ENCODE results near the gene BTBD10. TPM values are rescaled to one million over a fixed set of nuclear protein-coding genes. Genes with fewer than 3 reads are reported as not detected.

The BTBD10 gene
- total and polyA plus RNA-seq, 2 of the 13 experiments (the other 11 are each of a cell fraction or from before 2014, with no cell fraction given), result 9.8 to 26.6 TPM

- TF ChIP-seq PAXIP1 (CRISPR knock-in tag; conservative IDR thresholded peaks at IDR 0.05) (peak; percentile 47; the same call in 1 of the 2 replicates), MXD1 (CRISPR knock-in tag; IDR thresholded peaks at IDR 0.05) (peak; percentile 48; the same call in 1 of the 2 replicates), ISX (CRISPR knock-in tag; conservative IDR thresholded peaks at IDR 0.05) (no peak), JDP2 (CRISPR knock-in tag; IDR thresholded peaks at IDR 0.05; ENCODE audit: borderline replicate concordance) (no peak), ZNF34 (CRISPR knock-in tag; IDR thresholded peaks at IDR 0.05; ENCODE audit: borderline replicate concordance) (peak; percentile 79; the same call in 1 of the 2 replicates), ZNF614 (CRISPR knock-in tag; IDR thresholded peaks at IDR 0.05; ENCODE audit: borderline replicate concordance) (peak; percentile 84; the same call in 1 of the 2 replicates), NFYB (CRISPR knock-in tag; IDR thresholded peaks at IDR 0.05) (peak; percentile 35; the same call in 1 of the 2 replicates), POLR2AphosphoS5 (IDR thresholded peaks at IDR 0.05; ENCODE audit: low read depth, low read length) (peak; percentile 98), TRIM24 (CRISPR knock-in tag; IDR thresholded peaks at IDR 0.05) (no peak), IKZF1 (IDR thresholded peaks at IDR 0.05) (no peak), GLI4 (CRISPR knock-in tag; IDR thresholded peaks at IDR 0.05; ENCODE audit: borderline replicate concordance) (0 out of 2 replicates have a peak, but pooled peaks have one; percentile 56), KDM5A (IDR thresholded peaks at IDR 0.05; ENCODE audit: borderline replicate concordance, low read length) (peak; percentile 79; the same call in 1 of the 2 replicates), RNF2 (conservative IDR thresholded peaks at IDR 0.05; ENCODE audit: low read depth) (no peak), ZSCAN22 (CRISPR knock-in tag; IDR thresholded peaks at IDR 0.05) (no peak), PLRG1 (conservative IDR thresholded peaks at IDR 0.05) (no peak), HDAC2 (CRISPR knock-in tag; IDR thresholded peaks at IDR 0.05) (peak; percentile 63; the same call in 1 of the 2 replicates)
- TF ChIP-seq, protein P1, sequence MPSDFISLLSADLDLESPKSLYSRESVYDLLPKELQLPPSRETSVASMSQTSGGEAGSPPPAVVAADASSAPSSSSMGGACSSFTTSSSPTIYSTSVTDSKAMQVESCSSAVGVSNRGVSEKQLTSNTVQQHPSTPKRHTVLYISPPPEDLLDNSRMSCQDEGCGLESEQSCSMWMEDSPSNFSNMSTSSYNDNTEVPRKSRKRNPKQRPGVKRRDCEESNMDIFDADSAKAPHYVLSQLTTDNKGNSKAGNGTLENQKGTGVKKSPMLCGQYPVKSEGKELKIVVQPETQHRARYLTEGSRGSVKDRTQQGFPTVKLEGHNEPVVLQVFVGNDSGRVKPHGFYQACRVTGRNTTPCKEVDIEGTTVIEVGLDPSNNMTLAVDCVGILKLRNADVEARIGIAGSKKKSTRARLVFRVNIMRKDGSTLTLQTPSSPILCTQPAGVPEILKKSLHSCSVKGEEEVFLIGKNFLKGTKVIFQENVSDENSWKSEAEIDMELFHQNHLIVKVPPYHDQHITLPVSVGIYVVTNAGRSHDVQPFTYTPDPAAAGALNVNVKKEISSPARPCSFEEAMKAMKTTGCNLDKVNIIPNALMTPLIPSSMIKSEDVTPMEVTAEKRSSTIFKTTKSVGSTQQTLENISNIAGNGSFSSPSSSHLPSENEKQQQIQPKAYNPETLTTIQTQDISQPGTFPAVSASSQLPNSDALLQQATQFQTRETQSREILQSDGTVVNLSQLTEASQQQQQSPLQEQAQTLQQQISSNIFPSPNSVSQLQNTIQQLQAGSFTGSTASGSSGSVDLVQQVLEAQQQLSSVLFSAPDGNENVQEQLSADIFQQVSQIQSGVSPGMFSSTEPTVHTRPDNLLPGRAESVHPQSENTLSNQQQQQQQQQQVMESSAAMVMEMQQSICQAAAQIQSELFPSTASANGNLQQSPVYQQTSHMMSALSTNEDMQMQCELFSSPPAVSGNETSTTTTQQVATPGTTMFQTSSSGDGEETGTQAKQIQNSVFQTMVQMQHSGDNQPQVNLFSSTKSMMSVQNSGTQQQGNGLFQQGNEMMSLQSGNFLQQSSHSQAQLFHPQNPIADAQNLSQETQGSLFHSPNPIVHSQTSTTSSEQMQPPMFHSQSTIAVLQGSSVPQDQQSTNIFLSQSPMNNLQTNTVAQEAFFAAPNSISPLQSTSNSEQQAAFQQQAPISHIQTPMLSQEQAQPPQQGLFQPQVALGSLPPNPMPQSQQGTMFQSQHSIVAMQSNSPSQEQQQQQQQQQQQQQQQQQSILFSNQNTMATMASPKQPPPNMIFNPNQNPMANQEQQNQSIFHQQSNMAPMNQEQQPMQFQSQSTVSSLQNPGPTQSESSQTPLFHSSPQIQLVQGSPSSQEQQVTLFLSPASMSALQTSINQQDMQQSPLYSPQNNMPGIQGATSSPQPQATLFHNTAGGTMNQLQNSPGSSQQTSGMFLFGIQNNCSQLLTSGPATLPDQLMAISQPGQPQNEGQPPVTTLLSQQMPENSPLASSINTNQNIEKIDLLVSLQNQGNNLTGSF (CRISPR knock-in tag; IDR thresholded peaks at IDR 0.05), result peak; percentile 68; the same call in 1 of the 2 replicates
- TF ChIP-seq, protein P2, sequence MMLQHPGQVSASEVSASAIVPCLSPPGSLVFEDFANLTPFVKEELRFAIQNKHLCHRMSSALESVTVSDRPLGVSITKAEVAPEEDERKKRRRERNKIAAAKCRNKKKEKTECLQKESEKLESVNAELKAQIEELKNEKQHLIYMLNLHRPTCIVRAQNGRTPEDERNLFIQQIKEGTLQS (CRISPR knock-in tag; IDR thresholded peaks at IDR 0.05), result 0 out of 2 replicates have a peak, but pooled peaks have one; percentile 15
Measured at GRCh38 chr11:13462901-13463778, at the start of gene BTBD10 (continued).

All from HepG2 (cell line).